Measurements from ENCODE around the gene GEMIN4. TPM values are rescaled to one million over a fixed set of nuclear protein-coding genes. Genes with fewer than 3 reads are reported as not detected.

Gene GEMIN4
- total and polyA plus RNA-seq, 2 of the 8 experiments (the other 6 are each of a cell fraction or from before 2014, with no cell fraction given): 32.1 to 51.9 TPM

DNA sequence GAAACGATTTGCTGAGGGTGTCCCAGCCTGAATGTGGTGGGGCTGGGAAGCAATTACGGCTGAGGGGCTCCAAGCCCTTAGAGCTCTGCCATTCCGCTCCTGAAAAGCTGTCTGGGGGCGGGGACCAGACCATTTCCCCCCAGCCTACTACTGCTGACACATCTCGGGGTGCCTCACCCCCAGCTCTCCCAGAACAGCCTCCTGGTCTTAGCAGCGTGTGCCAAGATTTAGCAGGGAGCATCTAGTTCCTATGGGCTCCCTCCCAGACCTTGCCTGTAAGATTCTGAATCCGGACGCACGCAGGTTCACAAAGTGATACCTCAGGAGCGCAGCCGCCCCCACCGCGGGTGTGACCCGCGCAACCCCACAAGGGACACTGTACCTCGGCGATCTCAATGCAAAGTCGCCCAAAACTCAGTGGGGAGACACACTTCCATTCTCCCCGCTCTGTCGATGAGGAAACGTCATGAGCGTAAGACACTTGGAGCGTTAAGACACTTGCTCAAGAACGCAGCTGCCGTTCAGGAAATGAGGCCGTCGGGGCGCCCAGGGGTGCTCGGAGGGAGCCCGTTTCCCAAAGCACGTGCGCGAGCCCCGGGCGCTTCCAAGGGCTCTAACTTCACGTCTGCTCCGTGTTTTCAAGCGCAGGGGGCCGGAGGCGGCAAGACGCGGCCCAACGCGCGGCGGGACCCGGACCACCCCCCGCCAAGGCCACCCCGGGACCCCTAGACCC is 629 bp downstream of the GEMIN4 start:
- FAIRE-seq: no peak
- H2AK5ac ChIP-seq (ENCODE audit: low read depth, low read length): no peak overlapping the region; the same call in 1 of the 2 replicates
- H3K4me3 ChIP-seq (ENCODE audit: extremely low read depth in 1 of 4, insufficient read depth in 2 of 4, low read depth in 3 of 4, low read length in 4 of 4): peak overlapping the region; percentile 70 to 88 (median 84)
- 9% methylated on average over 22 of the region's 49 CpGs; no CpG with 5 or more reads in 1 of the 2 experiments for WGBS, 2 experiments (ENCODE audit: extremely low coverage in 1 of 2, insufficient coverage in 1 of 2, insufficient read length in 1 of 2, insufficient replicate concordance in 2 of 2, low coverage in 1 of 2, low lambda C conversion rate in 2 of 2, missing lambda C conversion rate in 1 of 2)
- H2BK12ac ChIP-seq (ENCODE audit: low read depth, low read length): no peak overlapping the region
- peak overlapping the region; percentile 87; the same call in 1 of the 2 replicates for H4K8ac ChIP-seq (ENCODE audit: extremely low read depth, insufficient read depth, low read length)
- peak overlapping the region; percentile 53 to 80 (median 72) for H3K9ac ChIP-seq (replicated peaks in 1 of 4; ENCODE audit: extremely low read depth in 1 of 4, low read depth in 3 of 4, low read length in 3 of 4)
- H2BK20ac ChIP-seq (ENCODE audit: low read length): no peak overlapping the region
- H3K9me3 ChIP-seq (ENCODE audit: insufficient read depth in 2 of 2, low read depth in 1 of 2, low read length in 1 of 2): peaks cover 4 to 7% of the 10 kb centered on the region in 2 experiments; a peak in 2 of 4 replicates
- H4K20me1 ChIP-seq (replicated peaks in 1 of 2; ENCODE audit: control insufficient read depth in 1 of 2, insufficient read depth in 2 of 2, low read length in 2 of 2): peaks cover 0 to 17% of the 10 kb centered on the region in 2 experiments
- H3K56ac ChIP-seq (replicated peaks; ENCODE audit: insufficient read length, low read depth, low read length): peak overlapping the region; percentile 62
- H2BK15ac ChIP-seq (ENCODE audit: low read length): no peak overlapping the region
- CTCF ChIA-PET (ENCODE audit: partially characterized antibody): interaction anchor here (0.9 to 2.2 kb wide), 5 partner anchors 8 to 245 kb away, joined by 3 to 6 read pairs (median 3); partner anchors contain the start of gene TIMM22
- H2BK5ac ChIP-seq (ENCODE audit: low read depth, low read length): no peak overlapping the region
- H4K91ac ChIP-seq (replicated peaks; ENCODE audit: insufficient read length, low read length): peak overlapping the region; percentile 92
- H2AFZ ChIP-seq (ENCODE audit: low read length): no peak overlapping the region; the same call in 1 of the 2 replicates
- H3K14ac ChIP-seq (ENCODE audit: insufficient read length): no peak overlapping the region
- H3K18ac ChIP-seq (ENCODE audit: extremely low read depth, low read length): peak overlapping the region; percentile 97
- no peaks in the 10 kb centered on the region for H3K27me3 ChIP-seq (replicated peaks in 1 of 4; ENCODE audit: control insufficient read depth in 3 of 4, extremely low read depth in 1 of 4, insufficient read depth in 3 of 4, low read length in 3 of 4)
- H3K4ac ChIP-seq (replicated peaks; ENCODE audit: insufficient read length, low read depth, low read length): peak overlapping the region; percentile 89
- H3K4me2 ChIP-seq (ENCODE audit: insufficient read depth in 1 of 2, low read depth in 2 of 2, low read length in 2 of 2): peak overlapping the region; percentile 95 to 96
- H4K5ac ChIP-seq (ENCODE audit: insufficient read length, low read depth, low read length): peak overlapping the region; percentile 3
- no peak overlapping the region for H2BK120ac ChIP-seq (replicated peaks; ENCODE audit: low read depth, low read length)
- peaks cover 11% of the 10 kb centered on the region for H3K23me2 ChIP-seq (ENCODE audit: low read depth, low read length)
- H3K36me3 ChIP-seq (ENCODE audit: control insufficient read depth in 2 of 4, insufficient read depth in 4 of 4, low read length in 3 of 4): peaks cover 9 to 27% (median 20%) of the 10 kb centered on the region in 4 experiments; a peak in 6 of 8 replicates
- H3K27ac ChIP-seq (ENCODE audit: low read depth, low read length): peak overlapping the region; percentile 68; the same call in 1 of the 2 replicates
- peak in 1 of 2 experiments; percentile 54 for DNase-seq (ENCODE audit: low read depth in 1 of 2, low spot score in 2 of 2)
- H3K23ac ChIP-seq (ENCODE audit: insufficient read length): no peak overlapping the region
- H3K79me1 ChIP-seq (ENCODE audit: low read depth, low read length): peaks cover 16% of the 10 kb centered on the region
- peaks cover 3 to 43% of the 10 kb centered on the region in 2 experiments; a peak in 3 of 4 replicates for H3K79me2 ChIP-seq (ENCODE audit: control insufficient read depth in 1 of 2, insufficient read depth in 2 of 2, low read length in 2 of 2)
- TF ChIP-seq CREB1 (IDR thresholded peaks at IDR 0.05) (no peak), SAP30 (IDR thresholded peaks at IDR 0.05; ENCODE audit: insufficient read depth, insufficient replicate concordance, low read length) (peak; percentile 56), SP2 (IDR thresholded peaks at IDR 0.05; ENCODE audit: low read length) (no peak)
- TF ChIP-seq, protein P1, sequence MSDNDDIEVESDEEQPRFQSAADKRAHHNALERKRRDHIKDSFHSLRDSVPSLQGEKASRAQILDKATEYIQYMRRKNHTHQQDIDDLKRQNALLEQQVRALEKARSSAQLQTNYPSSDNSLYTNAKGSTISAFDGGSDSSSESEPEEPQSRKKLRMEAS (IDR thresholded peaks at IDR 0.05): peak; percentile 35; the same call in 1 of the 2 replicates
- H3K4me1 ChIP-seq (replicated peaks in 1 of 4; ENCODE audit: control insufficient read depth in 3 of 4, insufficient read depth in 4 of 4, low read length in 3 of 4): peaks cover 2 to 11% (median 7%) of the 10 kb centered on the region in 4 experiments; a peak in 6 of 7 replicates
- POLR2A ChIA-PET (ENCODE audit: partially characterized antibody): interaction anchor here (0.9 to 5.1 kb wide), 4 partner anchors 9 to 31 kb away, joined by 3 to 44 read pairs (median 6); partner anchors contain the start of genes GLOD4 and MRM3
